Panc1 (cell line): ENCODE data around the gene MAPK1IP1L.

Experiments
- CTCF ChIP-seq: fragments of 450-650 bp; IDR thresholded peaks from 2 replicates; pipeline ENCODE4 v1.5.1; 2017; ENCODE audit warnings: mild to moderate bottlenecking
- POLR2AphosphoS5 ChIP-seq: IDR thresholded peaks from 2 replicates; pipeline ENCODE4 v1.6.1; 2012; ENCODE audit warnings: mild to moderate bottlenecking, low read depth, low read length, moderate library complexity
- SIN3A ChIP-seq: IDR thresholded peaks from 2 replicates; pipeline ENCODE4 v1.6.1; 2012; ENCODE audit warnings: low read depth, mild to moderate bottlenecking, low read length, moderate library complexity, borderline replicate concordance; ENCODE audit not compliant: insufficient read depth
- TCF7L2 ChIP-seq: IDR thresholded peaks from 2 replicates; pipeline ENCODE4 v1.6.1; 2011; ENCODE audit warnings: mild to moderate bottlenecking, low read depth, low read length, inconsistent platforms
- TF ChIP-seq, protein P1 (sequence below), 2 experiments: IDR thresholded peaks; 2 replicates each; pipeline ENCODE4 v1.6.1; 2011 to 2012; ENCODE audit warnings: low read depth in 2 of 2, control low read depth in 1 of 2, low read length in 1 of 2, mild to moderate bottlenecking in 1 of 2, moderate library complexity in 1 of 2; ENCODE audit not compliant: insufficient read depth in 1 of 2

- no peak for TF ChIP-seq CTCF
- TF ChIP-seq POLR2AphosphoS5 = no peak
- TF ChIP-seq, protein P1, sequence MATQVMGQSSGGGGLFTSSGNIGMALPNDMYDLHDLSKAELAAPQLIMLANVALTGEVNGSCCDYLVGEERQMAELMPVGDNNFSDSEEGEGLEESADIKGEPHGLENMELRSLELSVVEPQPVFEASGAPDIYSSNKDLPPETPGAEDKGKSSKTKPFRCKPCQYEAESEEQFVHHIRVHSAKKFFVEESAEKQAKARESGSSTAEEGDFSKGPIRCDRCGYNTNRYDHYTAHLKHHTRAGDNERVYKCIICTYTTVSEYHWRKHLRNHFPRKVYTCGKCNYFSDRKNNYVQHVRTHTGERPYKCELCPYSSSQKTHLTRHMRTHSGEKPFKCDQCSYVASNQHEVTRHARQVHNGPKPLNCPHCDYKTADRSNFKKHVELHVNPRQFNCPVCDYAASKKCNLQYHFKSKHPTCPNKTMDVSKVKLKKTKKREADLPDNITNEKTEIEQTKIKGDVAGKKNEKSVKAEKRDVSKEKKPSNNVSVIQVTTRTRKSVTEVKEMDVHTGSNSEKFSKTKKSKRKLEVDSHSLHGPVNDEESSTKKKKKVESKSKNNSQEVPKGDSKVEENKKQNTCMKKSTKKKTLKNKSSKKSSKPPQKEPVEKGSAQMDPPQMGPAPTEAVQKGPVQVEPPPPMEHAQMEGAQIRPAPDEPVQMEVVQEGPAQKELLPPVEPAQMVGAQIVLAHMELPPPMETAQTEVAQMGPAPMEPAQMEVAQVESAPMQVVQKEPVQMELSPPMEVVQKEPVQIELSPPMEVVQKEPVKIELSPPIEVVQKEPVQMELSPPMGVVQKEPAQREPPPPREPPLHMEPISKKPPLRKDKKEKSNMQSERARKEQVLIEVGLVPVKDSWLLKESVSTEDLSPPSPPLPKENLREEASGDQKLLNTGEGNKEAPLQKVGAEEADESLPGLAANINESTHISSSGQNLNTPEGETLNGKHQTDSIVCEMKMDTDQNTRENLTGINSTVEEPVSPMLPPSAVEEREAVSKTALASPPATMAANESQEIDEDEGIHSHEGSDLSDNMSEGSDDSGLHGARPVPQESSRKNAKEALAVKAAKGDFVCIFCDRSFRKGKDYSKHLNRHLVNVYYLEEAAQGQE (IDR thresholded peaks at IDR 0.05; ENCODE audit: insufficient read depth in 1 of 2, low read depth in 2 of 2, low read length in 1 of 2) = no peak
- no peak for TF ChIP-seq SIN3A
- TF ChIP-seq TCF7L2 = no peak
Measured at GRCh38 chr14:55019968-55020554, 31.4 kb upstream of the MAPK1IP1L start.
